ENCODE measurements around the gene RIN2.
A peak's percentile ranks its signal among the peaks of the same experiment; 100 is the strongest.

Gene RIN2

GRCh38 chr20:19784511-19785172, 26.6 kb downstream of the RIN2 start:
- TF ChIP-seq CTCF (IDR thresholded peaks at IDR 0.05), result peak; percentile 61
- DNase-seq (ENCODE audit: low spot score), result no peak
- Histone ChIP-seq H3K4me3 (no peak overlapping the region), H3K27ac (peak overlapping the region; percentile 0 to 55)

- H3K4me3 ChIP-seq, result no peak overlapping the region
- peak; percentile 0 for TF ChIP-seq CTCF (IDR thresholded peaks at IDR 0.05)
- no peak for DNase-seq (ENCODE audit: low spot score)
- H3K27ac ChIP-seq, result peak overlapping the region; percentile 43 to 44
Observed at GRCh38 chr20:19785173-19785982, 27.3 kb downstream of the RIN2 start.

GRCh38 chr20:19785983-19786285, 27.9 kb downstream of the RIN2 start:
- Histone ChIP-seq H3K27ac (peak overlapping the region in 1 of 2 donors; percentile 44), H3K4me3 (peak overlapping the region; percentile 2)
- no peak for TF ChIP-seq CTCF (IDR thresholded peaks at IDR 0.05)
- DNase-seq (ENCODE audit: low spot score), result no peak

- no peak for DNase-seq (ENCODE audit: low spot score)
- Histone ChIP-seq H3K27ac (peak overlapping the region in 1 of 2 donors; percentile 44), H3K4me3 (peak overlapping the region; percentile 2)
- no peak for TF ChIP-seq CTCF (IDR thresholded peaks at IDR 0.05)
Observed at GRCh38 chr20:19786311-19786710, 28.3 kb downstream of the RIN2 start.

- H3K27ac ChIP-seq, result no peak overlapping the region
- no peak overlapping the region for H3K4me3 ChIP-seq
- DNase-seq (ENCODE audit: low spot score), result no peak
- TF ChIP-seq CTCF (IDR thresholded peaks at IDR 0.05), result no peak
Observed at GRCh38 chr20:19787366-19787765, 29.3 kb downstream of the RIN2 start.

- no peak for DNase-seq (ENCODE audit: low spot score)
- no peak overlapping the region for H3K27ac ChIP-seq
- H3K4me3 ChIP-seq, result no peak overlapping the region
- TF ChIP-seq CTCF (IDR thresholded peaks at IDR 0.05), result no peak
Observed at GRCh38 chr20:19789009-19789408, 31.0 kb downstream of the RIN2 start.

- no peak for DNase-seq (ENCODE audit: low spot score)
- Histone ChIP-seq H3K27ac (no peak overlapping the region), H3K4me3 (no peak overlapping the region)
- TF ChIP-seq CTCF (IDR thresholded peaks at IDR 0.05), result no peak
Observed at GRCh38 chr20:19789446-19789845, 31.4 kb downstream of the RIN2 start.

All from coronary artery (tissue), 2 donors.